ENCODE results near the gene TUBE1. TPM values are rescaled to one million over a fixed set of nuclear protein-coding genes. Genes with fewer than 3 reads are reported as not detected.
"Not testable (repeated sequence)": the region's sequence is repeated elsewhere in the genome, so short reads cannot be mapped to it uniquely, and the experiment has no call there.

TUBE1 gene
- total RNA-seq, 1 donor from 2014 or later = 20.9 TPM

DNA sequence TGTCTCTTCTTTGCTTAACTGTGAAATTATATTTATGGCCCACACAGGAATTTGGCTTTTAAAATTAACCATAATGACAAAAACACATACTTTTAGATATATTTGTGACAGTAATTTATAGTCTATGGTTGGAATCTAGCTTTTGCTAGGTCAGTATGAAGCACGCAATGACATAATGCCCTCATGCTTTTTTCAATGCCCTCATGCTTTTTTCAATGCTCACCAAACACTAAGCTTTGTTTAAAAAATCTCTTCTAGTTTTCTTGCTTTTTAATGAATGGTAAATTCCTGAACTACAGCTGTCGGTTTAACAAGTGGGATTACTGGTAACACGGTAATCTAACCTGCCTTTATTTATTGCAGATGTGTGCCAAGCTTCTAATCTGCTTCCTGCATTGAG is 20.7 kb downstream of the TUBE1 start:
- H3K9me3 ChIP-seq (ENCODE audit: control insufficient read depth in 3 of 3, low read length in 3 of 3) = no peaks in the 10 kb centered on the region
- no peak overlapping the region for H3K27ac ChIP-seq (ENCODE audit: low read depth, low read length)
- H3K9ac ChIP-seq (ENCODE audit: low read depth in 1 of 3, low read length in 3 of 3) = no peak overlapping the region
- H3K4me3 ChIP-seq (ENCODE audit: low read length in 3 of 3) = no peak overlapping the region
- H3K4me1 ChIP-seq (ENCODE audit: control insufficient read depth in 3 of 3, insufficient read depth in 3 of 3, low read length in 3 of 3) = no peaks in the 10 kb centered on the region
- peaks cover 0 to 7% (median 3%) of the 10 kb centered on the region in 3 donors for H3K36me3 ChIP-seq (ENCODE audit: control insufficient read depth in 3 of 3, insufficient read depth in 3 of 3, low read length in 3 of 3)
- no peaks in the 10 kb centered on the region for H3K27me3 ChIP-seq (ENCODE audit: control insufficient read depth in 3 of 3, insufficient read depth in 3 of 3, low read length in 3 of 3)

GRCh38 chr6:112065426-112065986 is 21.8 kb downstream of the TUBE1 start:
- Histone ChIP-seq H3K9me3 (ENCODE audit: control insufficient read depth in 3 of 3, low read length in 3 of 3) (no peaks in the 10 kb centered on the region), H3K27ac (ENCODE audit: low read depth, low read length) (no peak overlapping the region), H3K4me3 (ENCODE audit: low read length in 3 of 3) (no peak overlapping the region), H3K9ac (ENCODE audit: low read depth in 1 of 3, low read length in 3 of 3) (no peak overlapping the region), H3K27me3 (ENCODE audit: control insufficient read depth in 3 of 3, insufficient read depth in 3 of 3, low read length in 3 of 3) (no peaks in the 10 kb centered on the region), H3K36me3 (ENCODE audit: control insufficient read depth in 3 of 3, insufficient read depth in 3 of 3, low read length in 3 of 3) (peaks cover 0 to 2% (median 0%) of the 10 kb centered on the region in 3 donors), H3K4me1 (ENCODE audit: control insufficient read depth in 3 of 3, insufficient read depth in 3 of 3, low read length in 3 of 3) (no peaks in the 10 kb centered on the region)

- no peak overlapping the region for H3K4me3 ChIP-seq (ENCODE audit: low read length in 3 of 3)
- H3K27me3 ChIP-seq (ENCODE audit: control insufficient read depth in 3 of 3, insufficient read depth in 3 of 3, low read length in 3 of 3) = no peaks in the 10 kb centered on the region
- no peaks in the 10 kb centered on the region for H3K9me3 ChIP-seq (ENCODE audit: control insufficient read depth in 3 of 3, low read length in 3 of 3)
- no peak overlapping the region for H3K9ac ChIP-seq (ENCODE audit: low read depth in 1 of 3, low read length in 3 of 3)
- no peaks in the 10 kb centered on the region for H3K36me3 ChIP-seq (ENCODE audit: control insufficient read depth in 3 of 3, insufficient read depth in 3 of 3, low read length in 3 of 3)
- no peak overlapping the region for H3K27ac ChIP-seq (ENCODE audit: low read depth, low read length)
- H3K4me1 ChIP-seq (ENCODE audit: control insufficient read depth in 3 of 3, insufficient read depth in 3 of 3, low read length in 3 of 3) = no peaks in the 10 kb centered on the region
Observed at GRCh38 chr6:112062966-112063365, 24.3 kb downstream of the TUBE1 start.

DNA sequence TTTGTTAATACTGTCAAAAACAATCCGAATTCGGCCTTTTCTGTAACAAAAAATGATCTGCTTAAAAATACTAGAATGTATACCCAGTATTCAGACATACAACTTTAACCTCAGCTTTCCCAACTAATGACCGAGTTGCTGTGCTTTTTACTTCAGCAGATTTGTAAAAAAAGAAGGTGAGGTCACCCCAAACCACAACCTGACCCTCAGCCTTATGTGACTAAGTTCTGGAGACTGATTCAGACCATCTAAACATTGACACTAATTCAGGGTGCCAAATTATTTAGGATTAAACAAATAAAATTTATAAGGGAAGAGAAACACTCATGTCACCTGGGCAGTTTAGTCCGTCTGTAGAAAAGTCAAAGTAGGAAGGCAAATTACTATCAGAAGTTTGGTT is 25.7 kb downstream of the TUBE1 start:
- no peak overlapping the region for H3K9ac ChIP-seq (ENCODE audit: low read depth in 1 of 3, low read length in 3 of 3)
- no peaks in the 10 kb centered on the region for H3K4me1 ChIP-seq (ENCODE audit: control insufficient read depth in 3 of 3, insufficient read depth in 3 of 3, low read length in 3 of 3)
- H3K9me3 ChIP-seq (ENCODE audit: control insufficient read depth in 3 of 3, low read length in 3 of 3) = no peaks in the 10 kb centered on the region
- H3K27me3 ChIP-seq (ENCODE audit: control insufficient read depth in 3 of 3, insufficient read depth in 3 of 3, low read length in 3 of 3) = no peaks in the 10 kb centered on the region
- no peak overlapping the region for H3K4me3 ChIP-seq (ENCODE audit: low read length in 3 of 3)
- no peaks in the 10 kb centered on the region for H3K36me3 ChIP-seq (ENCODE audit: control insufficient read depth in 3 of 3, insufficient read depth in 3 of 3, low read length in 3 of 3)
- H3K27ac ChIP-seq (ENCODE audit: low read depth, low read length) = no peak overlapping the region

DNA sequence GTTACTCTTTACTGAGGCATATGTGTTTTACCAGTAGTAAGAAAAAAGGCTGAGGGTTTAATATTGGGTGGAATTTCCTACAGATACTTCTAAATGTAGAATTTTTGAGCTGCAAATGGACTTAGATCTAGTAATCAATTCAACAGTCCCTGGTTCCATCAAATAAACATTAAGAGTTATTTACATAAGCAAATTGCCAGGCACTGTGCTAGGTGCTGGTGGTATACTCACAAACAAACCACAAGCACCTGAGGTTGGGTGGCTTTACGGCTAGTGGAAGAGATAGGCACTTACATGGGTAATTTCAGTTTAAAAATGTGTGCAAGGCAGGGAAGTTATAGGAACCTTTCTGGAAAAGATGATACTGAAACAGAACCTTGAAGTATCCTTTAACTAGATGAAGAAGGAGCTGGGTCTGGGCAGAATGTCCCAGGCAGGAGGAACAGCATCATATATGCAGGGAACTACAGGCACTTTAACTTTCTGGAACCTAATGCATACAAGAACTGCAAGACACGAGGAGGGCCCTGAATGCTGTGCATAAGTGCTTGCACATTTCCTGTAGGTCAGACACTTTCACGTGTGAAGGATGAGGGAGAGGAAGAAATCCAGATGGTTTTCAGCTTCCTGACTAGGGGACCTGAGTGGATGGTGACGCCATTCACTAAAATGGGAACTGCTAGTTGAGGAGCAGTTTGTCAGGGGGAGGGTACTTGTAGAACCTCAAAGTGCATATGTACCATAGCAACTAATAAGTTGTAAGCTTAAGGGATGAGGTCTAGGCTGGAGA is 28.8 kb downstream of the TUBE1 start:
- no peaks in the 10 kb centered on the region for H3K4me1 ChIP-seq (ENCODE audit: control insufficient read depth in 3 of 3, insufficient read depth in 3 of 3, low read length in 3 of 3)

GRCh38 chr6:112054555-112055190 is 32.6 kb downstream of the TUBE1 start:
- H3K27me3 ChIP-seq (ENCODE audit: control insufficient read depth in 3 of 3, insufficient read depth in 3 of 3, low read length in 3 of 3) = no peaks in the 10 kb centered on the region
- H3K36me3 ChIP-seq (ENCODE audit: control insufficient read depth in 3 of 3, insufficient read depth in 3 of 3, low read length in 3 of 3) = no peaks in the 10 kb centered on the region
- peaks cover 0 to 2% (median 0%) of the 10 kb centered on the region in 3 donors for H3K9me3 ChIP-seq (ENCODE audit: control insufficient read depth in 3 of 3, low read length in 3 of 3)
- no peak overlapping the region for H3K4me3 ChIP-seq (ENCODE audit: low read length in 3 of 3)
- H3K9ac ChIP-seq (ENCODE audit: low read depth in 1 of 3, low read length in 3 of 3) = no peak overlapping the region
- H3K27ac ChIP-seq (ENCODE audit: low read depth, low read length) = no peak overlapping the region
- H3K4me1 ChIP-seq (ENCODE audit: control insufficient read depth in 3 of 3, insufficient read depth in 3 of 3, low read length in 3 of 3) = no peaks in the 10 kb centered on the region

More for the DNA sequence above, 28.8 kb downstream of the TUBE1 start:
- no peaks in the 10 kb centered on the region for H3K27me3 ChIP-seq (ENCODE audit: control insufficient read depth in 3 of 3, insufficient read depth in 3 of 3, low read length in 3 of 3)
- no peak overlapping the region for H3K9ac ChIP-seq (ENCODE audit: low read depth in 1 of 3, low read length in 3 of 3)
- H3K36me3 ChIP-seq (ENCODE audit: control insufficient read depth in 3 of 3, insufficient read depth in 3 of 3, low read length in 3 of 3) = no peaks in the 10 kb centered on the region
- H3K9me3 ChIP-seq (ENCODE audit: control insufficient read depth in 3 of 3, low read length in 3 of 3) = no peaks in the 10 kb centered on the region
- no peak overlapping the region for H3K27ac ChIP-seq (ENCODE audit: low read depth, low read length)
- no peak overlapping the region for H3K4me3 ChIP-seq (ENCODE audit: low read length in 3 of 3)

- no peaks in the 10 kb centered on the region for H3K4me1 ChIP-seq (ENCODE audit: control insufficient read depth in 3 of 3, insufficient read depth in 3 of 3, low read length in 3 of 3)
Observed at GRCh38 chr6:112054001-112054400, 33.3 kb downstream of the TUBE1 start, which contains the start of gene CCN6. Gene CCN6, plus strand, starts transcription at chr6:112054104. Its CDS starts 254 bp downstream, at chr6:112054358.

DNA sequence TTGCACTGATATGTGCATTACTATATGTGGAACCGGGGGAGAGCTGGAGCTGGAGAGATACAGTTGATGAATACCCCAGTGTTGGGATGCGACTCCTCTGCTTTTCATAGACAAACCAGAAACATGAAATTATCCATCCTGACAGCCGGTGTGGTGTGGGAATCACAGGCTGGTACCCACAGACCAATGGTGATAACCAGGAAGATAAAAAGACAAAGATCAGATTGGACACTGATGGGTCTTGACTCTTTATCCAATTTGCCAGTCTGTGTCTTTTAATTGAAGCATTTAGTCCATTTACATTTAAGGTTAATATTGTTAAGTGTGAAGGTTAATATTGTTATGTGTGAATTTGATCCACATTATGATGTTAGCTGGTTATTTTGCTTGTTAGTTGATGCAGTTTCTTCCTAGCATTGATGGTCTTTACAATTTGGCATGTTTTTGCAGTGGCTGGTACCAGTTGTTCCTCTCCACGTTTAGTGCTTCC is 36.0 kb downstream of the TUBE1 start:
- not testable (repeated sequence) for H3K27ac ChIP-seq (ENCODE audit: low read depth, low read length); H3K36me3 ChIP-seq (ENCODE audit: control insufficient read depth in 3 of 3, insufficient read depth in 3 of 3, low read length in 3 of 3); H3K9ac ChIP-seq (ENCODE audit: low read depth in 1 of 3, low read length in 3 of 3); H3K4me1 ChIP-seq (ENCODE audit: control insufficient read depth in 3 of 3, insufficient read depth in 3 of 3, low read length in 3 of 3); H3K27me3 ChIP-seq (ENCODE audit: control insufficient read depth in 3 of 3, insufficient read depth in 3 of 3, low read length in 3 of 3); H3K4me3 ChIP-seq (ENCODE audit: low read length in 3 of 3); H3K9me3 ChIP-seq (ENCODE audit: control insufficient read depth in 3 of 3, low read length in 3 of 3)

More at GRCh38 chr6:112054001-112054400, 33.3 kb downstream of the TUBE1 start, which contains the start of gene CCN6:
- no peaks in the 10 kb centered on the region for H3K36me3 ChIP-seq (ENCODE audit: control insufficient read depth in 3 of 3, insufficient read depth in 3 of 3, low read length in 3 of 3)
- H3K9me3 ChIP-seq (ENCODE audit: control insufficient read depth in 3 of 3, low read length in 3 of 3) = peaks cover 0 to 2% (median 0%) of the 10 kb centered on the region in 3 donors
- H3K27ac ChIP-seq (ENCODE audit: low read depth, low read length) = no peak within 1 kb of the TSS
- H3K27me3 ChIP-seq (ENCODE audit: control insufficient read depth in 3 of 3, insufficient read depth in 3 of 3, low read length in 3 of 3) = no peaks in the 10 kb centered on the region
- H3K9ac ChIP-seq (ENCODE audit: low read depth in 1 of 3, low read length in 3 of 3) = no peak within 1 kb of the TSS
- H3K4me3 ChIP-seq (ENCODE audit: low read length in 3 of 3) = no peak within 1 kb of the TSS

DNA sequence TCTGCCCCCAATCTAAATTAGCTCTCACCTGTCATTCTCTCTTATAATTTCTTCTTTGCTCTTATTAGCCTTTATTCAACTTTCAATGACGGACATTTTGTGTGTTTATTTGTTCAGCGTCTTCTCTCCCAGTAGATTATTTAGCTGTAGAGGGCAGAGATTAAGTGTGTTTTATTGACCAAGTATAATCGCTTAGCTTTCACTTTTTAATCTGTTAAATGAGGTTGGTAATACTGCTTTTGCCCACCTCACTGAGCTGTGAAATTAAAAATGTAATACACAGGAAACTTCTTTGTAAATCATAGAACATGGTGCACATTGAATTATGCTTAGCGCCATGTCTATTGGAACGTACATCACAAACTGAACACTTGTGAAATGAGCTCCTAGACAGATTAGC is 36.9 kb downstream of the TUBE1 start:
- Histone ChIP-seq H3K27me3 (ENCODE audit: control insufficient read depth in 3 of 3, insufficient read depth in 3 of 3, low read length in 3 of 3) (no peaks in the 10 kb centered on the region), H3K9ac (ENCODE audit: low read depth in 1 of 3, low read length in 3 of 3) (no peak overlapping the region), H3K4me1 (ENCODE audit: control insufficient read depth in 3 of 3, insufficient read depth in 3 of 3, low read length in 3 of 3) (no peaks in the 10 kb centered on the region), H3K9me3 (ENCODE audit: control insufficient read depth in 3 of 3, low read length in 3 of 3) (peaks cover 0 to 2% (median 0%) of the 10 kb centered on the region in 3 donors), H3K4me3 (ENCODE audit: low read length in 3 of 3) (no peak overlapping the region), H3K36me3 (ENCODE audit: control insufficient read depth in 3 of 3, insufficient read depth in 3 of 3, low read length in 3 of 3) (no peaks in the 10 kb centered on the region), H3K27ac (ENCODE audit: low read depth, low read length) (no peak overlapping the region)

DNA sequence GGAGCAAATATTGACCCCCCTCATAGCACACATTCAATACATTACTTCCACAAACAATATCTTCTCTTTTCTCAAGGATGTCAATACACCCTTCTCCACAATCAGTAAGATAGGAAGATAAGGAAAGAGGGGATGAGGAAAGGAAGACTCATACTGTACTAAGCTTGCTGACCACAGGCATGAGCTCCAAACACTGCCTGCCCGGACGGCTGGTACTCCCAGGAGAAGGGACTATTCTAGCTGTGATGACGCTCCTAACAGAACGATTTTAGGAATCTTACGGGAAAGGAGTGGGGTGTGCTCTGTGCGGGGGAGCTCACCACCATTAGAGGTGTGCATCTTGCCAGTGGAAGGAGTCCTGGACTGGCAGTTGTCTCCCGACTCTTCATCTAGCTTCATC is 37.3 kb downstream of the TUBE1 start:
- Histone ChIP-seq H3K9me3 (ENCODE audit: control insufficient read depth in 3 of 3, low read length in 3 of 3) (peaks cover 0 to 2% (median 0%) of the 10 kb centered on the region in 3 donors), H3K4me3 (ENCODE audit: low read length in 3 of 3) (no peak overlapping the region), H3K9ac (ENCODE audit: low read depth in 1 of 3, low read length in 3 of 3) (no peak overlapping the region), H3K27ac (ENCODE audit: low read depth, low read length) (no peak overlapping the region), H3K4me1 (ENCODE audit: control insufficient read depth in 3 of 3, insufficient read depth in 3 of 3, low read length in 3 of 3) (peaks cover 0 to under 1% (median 0%) of the 10 kb centered on the region in 3 donors), H3K36me3 (ENCODE audit: control insufficient read depth in 3 of 3, insufficient read depth in 3 of 3, low read length in 3 of 3) (no peaks in the 10 kb centered on the region), H3K27me3 (ENCODE audit: control insufficient read depth in 3 of 3, insufficient read depth in 3 of 3, low read length in 3 of 3) (no peaks in the 10 kb centered on the region)
